Measurements from ENCODE around the gene STRA8.

Gene STRA8

GRCh38 chr7:135200821-135201331 is 32.8 kb upstream of the STRA8 start:
- no peak for TF ChIP-seq CTCF (IDR thresholded peaks at IDR 0.05; ENCODE audit: insufficient read depth, low read length, missing control alignments)
- CTCF ChIA-PET: no interaction called here
- DNase-seq (ENCODE audit: low read depth, low spot score): no peak
- POLR2A ChIA-PET: interaction anchor here (1.1 kb wide), 1 partner anchor 10 kb away, joined by 3 read pairs; no protein-coding TSS in a partner anchor
- H3K4me3 ChIP-seq (ENCODE audit: low read depth, low read length): no peak overlapping the region

- ChIA-PET CTCF (no interaction called here), POLR2A (interaction anchor here (1.1 kb wide), 1 partner anchor 9 kb away, joined by 3 read pairs; no protein-coding TSS in a partner anchor)
- no peak for DNase-seq (ENCODE audit: low read depth, low spot score)
Measured at GRCh38 chr7:135201350-135201749, 32.3 kb upstream of the STRA8 start.

GRCh38 chr7:135204341-135204749 is 29.3 kb upstream of the STRA8 start:
- CTCF ChIA-PET: no interaction called here
- no peak for DNase-seq (ENCODE audit: low read depth, low spot score)

More at GRCh38 chr7:135201350-135201749, 32.3 kb upstream of the STRA8 start:
- H3K4me3 ChIP-seq (ENCODE audit: low read depth, low read length): no peak overlapping the region
- TF ChIP-seq CTCF (IDR thresholded peaks at IDR 0.05; ENCODE audit: insufficient read depth, low read length, missing control alignments): no peak

GRCh38 chr7:135204876-135205275 is 28.8 kb upstream of the STRA8 start:
- no peak for TF ChIP-seq CTCF (IDR thresholded peaks at IDR 0.05; ENCODE audit: insufficient read depth, low read length, missing control alignments)
- DNase-seq (ENCODE audit: low read depth, low spot score): no peak
- POLR2A ChIA-PET: interaction anchor here (1.1 kb wide), 1 partner anchor 11 kb away, joined by 3 read pairs; no protein-coding TSS in a partner anchor
- H3K4me3 ChIP-seq (ENCODE audit: low read depth, low read length): no peak overlapping the region
- CTCF ChIA-PET: no interaction called here

More at GRCh38 chr7:135204341-135204749, 29.3 kb upstream of the STRA8 start:
- POLR2A ChIA-PET: interaction anchor here (1.1 kb wide), 1 partner anchor 11 kb away, joined by 3 read pairs; no protein-coding TSS in a partner anchor
- TF ChIP-seq CTCF (IDR thresholded peaks at IDR 0.05; ENCODE audit: insufficient read depth, low read length, missing control alignments): no peak
- H3K4me3 ChIP-seq (ENCODE audit: low read depth, low read length): no peak overlapping the region

GRCh38 chr7:135205850-135206249 is 27.8 kb upstream of the STRA8 start:
- H3K4me3 ChIP-seq (ENCODE audit: low read depth, low read length): no peak overlapping the region
- DNase-seq (ENCODE audit: low read depth, low spot score): no peak
- ChIA-PET CTCF (interaction anchor here (1.4 to 1.5 kb wide), 2 partner anchors 10 to 35 kb away, joined by 3 to 5 read pairs; partner anchors contain the start of gene CYREN), POLR2A (no interaction called here)
- TF ChIP-seq CTCF (IDR thresholded peaks at IDR 0.05; ENCODE audit: insufficient read depth, low read length, missing control alignments): no peak

- CTCF ChIA-PET: no interaction called here
- TF ChIP-seq CTCF (IDR thresholded peaks at IDR 0.05; ENCODE audit: insufficient read depth, low read length, missing control alignments): no peak
- no peak overlapping the region for H3K4me3 ChIP-seq (ENCODE audit: low read depth, low read length)
- no peak for DNase-seq (ENCODE audit: low read depth, low spot score)
- POLR2A ChIA-PET: no interaction called here
Measured at GRCh38 chr7:135206941-135207391, 26.7 kb upstream of the STRA8 start.

Data from AG04449 (cell line).